GM23248 (cell line): ENCODE measurements around the gene IL6R.

Experiments
- EZH2 ChIP-seq: fragments of 200-600 bp; sonication (generic); IDR thresholded peaks from 2 replicates; pipeline ENCODE4 v1.6.1; 2018; ENCODE audit warnings: antibody characterized with exemption, mild to moderate bottlenecking; ENCODE audit not compliant: insufficient read depth, poor library complexity, severe bottlenecking
- EZH2phosphoT487 ChIP-seq: fragments of 200-600 bp; sonication (generic); IDR thresholded peaks from 2 replicates; pipeline ENCODE4 v1.6.1; 2018; ENCODE audit warnings: antibody characterized with exemption, moderate library complexity, mild to moderate bottlenecking, low read depth; ENCODE audit not compliant: insufficient read depth

DNA sequence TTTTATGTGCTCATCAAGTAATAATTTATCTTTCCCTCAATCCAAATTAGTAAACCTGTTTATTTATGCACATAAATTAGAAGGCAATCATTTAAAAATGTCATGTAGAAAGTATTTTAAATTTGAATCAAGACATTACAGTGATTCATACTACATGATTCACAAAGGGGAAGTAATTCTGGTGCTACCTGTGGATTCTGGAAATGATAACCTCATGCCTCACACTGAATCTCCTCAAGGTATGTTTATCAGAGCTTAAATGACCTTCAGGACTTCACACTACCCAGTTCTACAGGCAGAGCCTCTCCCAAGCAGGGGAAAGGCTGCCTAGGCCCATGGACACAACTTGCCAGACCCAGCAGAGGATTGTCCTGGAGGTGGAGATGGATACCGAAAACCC, 71.6 kb downstream of the IL6R start:
- no peak for TF ChIP-seq EZH2phosphoT487
- no peak for TF ChIP-seq EZH2
